Fibroblast of gingiva (primary cell): ENCODE measurements around the gene NXN.
"Not testable (repeated sequence)": the region's sequence is repeated elsewhere in the genome, so short reads cannot be mapped to it uniquely, and the experiment has no call there.

Source experiments
- DNase-seq: peaks from one replicate; pipeline ENCODE4 v3.0.0-alpha.2; 2011; ENCODE audit warnings: low read depth

Gene NXN

GRCh38 chr17:830381-830780 lies 149.2 kb downstream of the NXN start:
- no peak for DNase-seq

- DNase-seq = not testable (repeated sequence)
Measured at GRCh38 chr17:829614-830013, 150.0 kb downstream of the NXN start.

GRCh38 chr17:828761-829160 lies 150.8 kb downstream of the NXN start:
- DNase-seq = no peak

DNA sequence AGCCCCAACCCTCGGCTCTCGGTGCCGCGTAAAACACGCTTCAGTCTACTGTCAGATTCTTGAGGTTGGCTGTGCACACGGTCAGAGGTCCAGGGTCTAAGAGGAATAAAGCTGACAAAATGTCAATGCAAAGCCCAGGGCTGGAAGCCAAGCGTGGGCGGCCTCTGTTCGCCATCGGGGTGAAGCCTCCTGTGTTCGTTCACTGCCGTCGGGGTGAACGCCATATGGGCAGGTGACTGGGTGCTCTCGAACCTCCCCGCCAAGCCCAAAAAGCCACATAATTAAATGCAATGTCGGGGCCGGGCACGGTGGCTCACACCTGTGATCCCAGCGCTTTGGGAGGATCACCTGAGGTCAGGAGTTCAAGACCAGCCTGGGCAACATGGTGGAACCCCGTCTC lies 152.8 kb downstream of the NXN start:
- DNase-seq = no peak

- DNase-seq = no peak
Measured at GRCh38 chr17:825216-825615, 154.4 kb downstream of the NXN start.

DNA sequence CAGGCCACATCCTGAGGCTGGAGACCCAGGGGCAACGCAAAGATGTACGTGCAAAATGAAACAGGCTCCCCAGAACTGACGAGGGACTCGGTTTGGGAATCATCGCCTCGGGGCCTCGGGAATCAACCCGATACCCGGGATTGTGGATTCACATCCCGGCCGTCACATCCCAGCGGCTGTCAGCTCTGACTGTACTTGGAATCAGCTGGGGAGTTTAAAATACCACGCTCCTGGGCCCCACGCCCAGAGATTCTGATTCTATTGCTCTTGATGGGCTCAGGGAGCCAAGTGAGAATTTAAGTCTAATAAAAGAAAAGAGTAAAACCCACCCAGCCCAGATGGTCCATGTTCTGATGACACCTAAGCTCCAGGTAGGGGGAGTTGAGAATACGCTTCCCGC lies 155.2 kb downstream of the NXN start:
- DNase-seq = no peak

- DNase-seq = no peak
Measured at GRCh38 chr17:823501-823902, 156.1 kb downstream of the NXN start.

DNA sequence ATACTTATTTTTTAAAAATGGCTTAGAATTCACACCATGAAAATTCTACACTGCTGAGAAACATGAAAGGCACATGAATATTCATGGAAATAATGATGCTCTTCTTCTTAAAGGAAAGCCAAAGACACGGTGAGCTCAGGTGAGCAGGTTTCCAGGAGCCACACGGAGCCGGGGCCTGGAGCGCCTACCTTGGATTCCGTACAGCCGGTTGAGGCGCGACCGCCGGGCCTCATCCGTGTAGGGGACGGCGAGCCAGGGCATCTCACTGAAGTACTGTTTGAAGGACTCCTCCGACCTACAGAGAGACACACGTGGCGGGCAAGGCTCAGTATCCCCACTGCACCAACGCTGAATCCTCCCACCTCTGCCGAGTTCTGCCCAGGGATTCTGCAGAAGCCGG lies 160.3 kb downstream of the NXN start:
- DNase-seq = no peak

GRCh38 chr17:814371-814770 lies 165.2 kb downstream of the NXN start:
- no peak for DNase-seq

- no peak for DNase-seq
Measured at GRCh38 chr17:812638-813204, 166.9 kb downstream of the NXN start.

GRCh38 chr17:811051-811784 lies 168.4 kb downstream of the NXN start:
- DNase-seq = no peak

GRCh38 chr17:807523-808294 lies 171.9 kb downstream of the NXN start:
- no peak for DNase-seq

- DNase-seq = no peak
Measured at GRCh38 chr17:806781-807522, 172.6 kb downstream of the NXN start.

DNA sequence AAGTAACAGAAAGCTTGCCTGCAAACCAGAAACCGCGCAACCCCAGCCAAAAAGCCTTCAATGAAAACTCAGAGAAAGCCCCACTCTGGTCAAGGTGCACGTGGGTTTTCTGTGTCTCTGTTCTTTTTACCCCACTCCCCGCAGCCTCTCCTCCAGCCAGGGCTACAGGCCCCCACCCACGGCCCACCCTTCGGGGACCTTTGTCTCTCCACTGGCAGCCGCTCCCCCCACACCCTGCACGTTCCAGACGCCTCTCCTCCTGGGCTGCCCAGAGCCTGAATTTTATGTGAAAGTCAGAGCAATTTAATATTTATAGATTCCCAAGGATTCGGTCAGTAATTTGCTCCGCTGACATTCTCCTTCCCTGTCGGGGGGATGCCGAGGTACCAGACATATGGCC lies 173.2 kb downstream of the NXN start:
- DNase-seq = no peak

- DNase-seq = not testable (repeated sequence)
Measured at GRCh38 chr17:805886-806285, 173.7 kb downstream of the NXN start.

DNA sequence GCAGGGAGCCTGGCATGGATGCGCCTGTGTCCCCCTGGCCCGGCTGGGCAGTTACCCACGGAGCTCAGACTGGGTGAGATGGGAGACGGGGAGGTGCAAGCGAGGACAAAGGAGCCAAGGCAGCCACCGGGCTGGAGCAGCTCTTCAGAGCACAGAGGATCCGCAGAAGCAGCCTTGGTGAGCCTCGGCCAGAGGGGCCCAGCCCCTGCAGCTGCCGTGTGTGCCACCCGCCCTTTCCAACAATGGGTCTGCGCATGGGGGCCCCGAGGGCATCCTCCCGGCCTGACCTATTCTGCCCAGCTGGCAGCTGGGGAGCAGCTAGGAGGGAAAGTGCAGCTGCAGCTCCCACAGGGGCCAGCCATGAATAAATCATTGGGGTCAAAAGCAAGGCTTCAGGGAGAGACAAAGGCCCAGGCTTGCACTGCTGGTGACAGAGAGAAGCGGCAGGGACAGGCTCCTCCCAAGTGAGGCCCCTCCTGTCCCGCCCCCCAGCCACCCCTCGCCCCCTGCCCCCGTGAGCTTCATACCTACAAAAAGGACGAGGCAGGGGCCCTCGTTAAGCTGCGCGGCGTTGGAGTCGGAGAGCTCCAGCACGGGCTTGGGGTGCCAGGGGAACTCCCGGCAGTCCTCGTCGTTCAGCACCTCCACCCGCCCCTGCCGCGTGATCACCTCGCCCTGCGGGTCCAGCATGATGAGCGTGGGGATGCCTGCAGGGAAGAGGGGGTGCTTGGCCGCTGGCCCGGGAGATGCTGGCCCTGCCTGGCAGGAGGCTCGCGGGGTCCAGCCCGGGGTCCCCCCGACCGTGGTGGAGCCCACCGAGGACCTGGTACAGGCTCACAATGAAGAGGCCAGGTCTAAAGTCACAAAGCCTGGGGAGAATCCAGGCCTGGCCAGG lies 174.8 kb downstream of the NXN start:
- DNase-seq = no peak

GRCh38 chr17:802901-803881 lies 176.4 kb downstream of the NXN start:
- DNase-seq = no peak

- no peak for DNase-seq
Measured at GRCh38 chr17:802481-802880, 177.1 kb downstream of the NXN start.

GRCh38 chr17:801660-802059 lies 177.9 kb downstream of the NXN start:
- DNase-seq = peak; percentile 18
